NCI-H187 treated with DMSO at 0.1 percent for 48 hours (cell line): ENCODE results near the gene VWC2.

Source experiments
- DNase-seq: peaks from one replicate; lab custom pipeline; 2025; lab: John Stamatoyannopoulos, UW

Gene VWC2

DNA sequence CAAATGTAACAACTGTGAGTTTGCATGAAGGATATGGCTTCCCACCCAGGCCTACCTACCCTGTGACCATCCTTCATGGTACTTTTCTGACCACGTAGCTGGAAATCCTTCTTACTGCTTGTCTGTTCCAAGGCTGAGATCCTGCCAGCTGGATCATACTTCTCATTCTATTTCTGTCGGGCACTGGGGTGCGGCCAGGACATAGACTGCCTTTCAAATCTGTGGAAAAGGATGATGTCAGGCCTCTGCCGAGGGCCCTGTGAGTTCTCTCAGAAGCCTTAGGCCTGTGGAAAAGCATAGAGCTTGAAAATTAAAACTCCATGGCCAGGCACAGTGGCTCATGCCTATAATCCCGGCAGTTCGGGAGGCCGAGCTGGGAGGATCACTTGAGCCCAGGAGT lies 10.0 kb downstream of the VWC2 start:
- no peak for DNase-seq

GRCh38 chr7:49787980-49788379 lies 14.5 kb downstream of the VWC2 start:
- DNase-seq = no peak

GRCh38 chr7:49788455-49789059 lies 15.1 kb downstream of the VWC2 start:
- no peak for DNase-seq

GRCh38 chr7:49789736-49790135 lies 16.3 kb downstream of the VWC2 start:
- no peak for DNase-seq

DNA sequence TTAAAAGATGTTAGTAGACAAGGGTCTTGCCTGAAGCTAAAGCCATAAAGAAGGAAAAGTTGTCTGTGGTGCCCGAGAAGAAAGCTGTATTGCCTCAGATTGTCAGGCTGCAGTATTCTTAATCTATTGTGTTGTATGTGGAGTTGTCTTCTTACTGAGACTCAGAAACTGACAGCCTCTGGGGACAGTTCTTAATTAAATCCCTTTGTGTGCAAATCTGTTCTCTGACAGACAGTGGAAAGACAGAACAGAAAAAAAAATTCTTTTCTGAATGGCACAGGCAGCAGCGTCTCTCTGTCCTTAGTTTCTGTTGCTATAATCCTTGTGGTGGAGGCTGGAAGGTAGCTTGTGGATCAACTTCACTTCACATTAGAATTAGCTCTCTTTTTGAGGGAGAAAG lies 16.8 kb downstream of the VWC2 start:
- DNase-seq = no peak

- no peak for DNase-seq
Measured at GRCh38 chr7:49791088-49791741, 17.8 kb downstream of the VWC2 start.

- DNase-seq = no peak
Measured at GRCh38 chr7:49797987-49798660, 24.7 kb downstream of the VWC2 start.

GRCh38 chr7:49800031-49800430 lies 26.6 kb downstream of the VWC2 start:
- DNase-seq = no peak

DNA sequence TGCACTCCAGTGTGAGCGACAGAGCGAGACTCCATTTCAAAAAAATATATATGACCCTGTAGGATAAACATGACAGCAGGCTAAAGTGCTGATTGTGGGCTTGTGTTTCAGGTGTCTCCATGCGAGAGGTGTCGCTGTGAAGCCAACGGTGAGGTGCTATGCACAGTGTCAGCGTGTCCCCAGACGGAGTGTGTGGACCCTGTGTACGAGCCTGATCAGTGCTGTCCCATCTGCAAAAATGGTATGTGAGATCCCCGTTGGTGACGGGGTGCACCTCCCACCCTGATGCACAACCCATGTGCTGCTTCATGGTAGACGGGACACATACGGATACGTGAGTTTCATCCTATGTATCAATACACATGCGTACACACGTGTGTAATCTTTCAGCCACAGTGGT lies 29.2 kb downstream of the VWC2 start:
- no peak for DNase-seq

DNA sequence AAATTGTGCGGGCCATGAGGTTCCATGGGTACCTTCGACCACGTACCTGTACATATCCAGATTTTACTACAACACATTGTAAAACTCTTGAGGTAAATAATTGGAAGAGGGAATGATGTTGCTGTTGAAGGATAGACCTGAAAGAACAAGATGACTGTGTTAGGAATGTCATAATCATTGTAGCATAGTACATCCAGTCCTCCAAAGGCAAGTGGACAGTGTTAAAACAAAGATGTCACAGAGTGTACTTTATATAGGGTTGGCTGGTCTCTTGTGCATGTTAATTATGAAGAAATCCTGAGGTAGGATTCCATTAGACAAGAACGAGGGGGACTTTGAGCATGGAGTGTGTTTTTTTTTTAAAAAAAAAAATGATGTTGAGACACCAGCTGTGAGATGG lies 30.4 kb downstream of the VWC2 start:
- DNase-seq = no peak

GRCh38 chr7:49805371-49806007 lies 32.1 kb downstream of the VWC2 start:
- no peak for DNase-seq

DNA sequence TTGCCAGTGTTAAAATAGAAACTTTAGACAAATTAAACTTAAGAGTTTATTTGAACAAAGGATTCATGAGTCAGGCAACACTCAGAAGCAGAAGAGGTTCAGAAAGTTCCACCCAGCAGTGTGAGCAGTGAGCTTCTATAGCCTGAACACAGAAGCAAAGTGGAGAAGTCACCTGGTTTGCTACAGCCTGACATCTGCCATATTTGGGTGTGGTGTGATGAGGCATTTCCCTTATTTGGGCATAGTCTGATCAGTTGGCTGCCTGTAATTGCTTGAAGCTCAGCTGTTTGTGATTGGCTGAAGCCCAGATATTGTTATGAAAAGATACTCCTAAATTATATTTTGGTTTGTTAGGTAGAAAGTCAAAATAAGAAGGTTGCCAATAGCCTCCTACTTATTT lies 39.1 kb downstream of the VWC2 start:
- no peak for DNase-seq

- DNase-seq = no peak
Measured at GRCh38 chr7:49817279-49817678, 43.8 kb downstream of the VWC2 start.

DNA sequence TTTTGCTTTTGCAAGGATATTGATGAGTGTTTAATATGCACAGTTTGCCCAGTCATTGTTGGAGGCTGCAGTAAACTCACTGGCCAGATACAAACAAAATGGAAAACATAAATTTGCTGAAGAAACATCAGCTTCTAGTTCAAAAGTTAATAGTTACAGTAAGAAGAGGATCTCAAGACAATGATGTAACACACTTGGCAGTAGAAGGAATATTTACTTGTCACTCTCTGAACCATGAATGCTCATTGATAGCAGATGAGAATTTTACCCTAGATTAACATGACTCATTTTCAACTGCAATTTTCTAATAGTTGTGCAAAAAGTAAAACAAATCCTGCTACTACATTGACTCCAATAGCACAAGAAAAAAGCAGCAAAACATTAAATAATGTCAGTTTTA lies 47.7 kb downstream of the VWC2 start:
- DNase-seq = no peak

- DNase-seq = no peak
Measured at GRCh38 chr7:49822856-49823255, 49.4 kb downstream of the VWC2 start.

GRCh38 chr7:49823566-49823965 lies 50.1 kb downstream of the VWC2 start:
- no peak for DNase-seq

DNA sequence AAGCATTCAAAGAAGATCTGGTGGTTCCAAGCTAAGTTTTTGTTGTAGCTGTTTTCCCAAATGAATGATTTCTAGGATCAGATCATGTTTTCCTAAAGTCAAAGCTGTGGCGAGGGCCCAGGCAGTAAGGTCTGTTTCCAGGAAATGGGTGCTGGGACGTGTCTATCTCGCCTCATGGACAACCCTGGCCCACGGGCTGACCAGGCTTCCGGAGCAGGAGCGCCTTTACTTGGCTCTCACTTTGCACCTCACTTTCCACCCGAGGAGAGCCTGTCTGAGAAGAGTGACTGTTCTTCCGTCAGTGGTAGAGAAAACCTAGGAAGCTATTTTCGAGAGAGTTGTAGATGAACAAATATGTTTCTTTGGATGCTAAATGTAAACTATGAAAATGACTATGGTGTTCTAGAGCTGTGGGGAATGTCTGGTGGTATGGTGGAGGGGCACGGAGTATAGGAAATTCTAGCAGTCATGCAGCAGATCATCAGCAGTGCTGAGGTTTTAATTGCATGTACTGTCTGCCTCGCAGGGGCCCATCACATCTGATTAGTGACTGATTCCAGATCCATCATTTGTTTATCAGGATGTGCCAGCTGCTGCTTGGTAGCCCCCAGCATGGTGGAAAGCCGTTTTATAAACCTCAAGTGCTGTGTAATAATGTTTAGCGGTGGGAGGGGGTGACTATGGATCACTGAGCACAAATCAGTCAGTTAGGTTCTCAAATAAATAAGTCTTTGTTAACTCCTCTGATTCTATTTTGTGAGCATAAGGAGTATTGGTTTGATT lies 66.6 kb downstream of the VWC2 start:
- DNase-seq = no peak

DNA sequence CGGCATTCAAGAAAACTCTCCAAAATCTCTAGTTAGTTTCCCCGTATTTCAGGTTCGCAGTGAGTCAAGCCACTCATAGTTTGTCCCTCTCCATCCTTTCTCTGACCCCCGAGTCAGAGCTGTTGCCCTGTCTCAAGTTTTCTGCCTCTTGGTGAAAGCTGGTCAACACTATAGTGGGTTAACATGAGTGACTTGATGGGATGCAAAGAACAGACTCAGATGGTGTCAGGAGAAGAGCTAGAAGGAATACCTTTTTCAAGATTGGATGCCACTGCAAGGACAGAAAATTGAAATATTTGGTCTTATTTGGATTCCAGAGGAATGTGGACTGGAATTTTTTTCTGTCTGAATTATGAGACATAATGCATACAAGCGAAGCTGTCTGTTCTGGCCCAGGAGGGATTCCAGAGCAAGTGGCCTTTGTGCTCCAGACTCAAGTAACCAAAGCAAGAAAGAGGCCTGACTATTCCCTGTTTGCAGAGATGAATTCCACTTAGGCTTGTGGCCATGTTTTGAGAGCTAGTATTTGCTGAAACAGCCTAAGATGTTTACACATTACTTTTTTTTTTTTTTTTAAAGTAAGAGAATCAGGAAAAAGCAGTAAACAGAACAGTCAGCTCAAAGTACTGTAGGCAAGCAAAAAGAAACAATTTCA lies 67.4 kb downstream of the VWC2 start:
- no peak for DNase-seq

GRCh38 chr7:49845626-49846025 lies 72.2 kb downstream of the VWC2 start:
- no peak for DNase-seq

DNA sequence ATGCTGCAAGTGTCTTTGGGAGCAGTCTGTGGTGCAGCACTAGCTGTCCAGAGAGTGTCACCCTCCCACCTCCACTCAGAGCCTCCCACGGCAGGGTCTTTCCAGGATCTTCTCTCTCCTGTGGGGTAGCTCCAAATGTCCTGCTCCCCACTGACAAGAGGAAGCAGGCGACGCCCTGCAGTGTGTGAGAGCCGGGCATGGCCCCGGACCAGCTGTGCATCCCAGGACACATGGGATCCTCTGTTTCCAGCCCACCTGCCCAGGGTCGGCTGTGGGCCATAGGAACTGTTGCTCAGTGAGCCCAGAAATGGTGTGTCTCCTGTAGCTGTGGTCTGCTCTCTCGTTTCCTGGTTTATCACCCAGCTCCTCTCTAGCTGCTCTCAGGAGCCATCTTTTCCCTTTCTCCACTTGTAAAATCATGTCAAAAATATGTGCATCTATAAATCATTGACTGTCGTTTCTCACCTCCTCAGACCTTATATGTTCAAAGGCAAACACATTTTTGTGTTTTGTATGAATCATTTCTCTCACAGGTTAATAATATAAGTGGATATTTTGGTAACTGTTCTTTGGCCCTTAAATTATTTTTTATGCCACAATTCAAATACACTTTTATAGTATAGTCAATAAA lies 74.9 kb downstream of the VWC2 start:
- no peak for DNase-seq

DNA sequence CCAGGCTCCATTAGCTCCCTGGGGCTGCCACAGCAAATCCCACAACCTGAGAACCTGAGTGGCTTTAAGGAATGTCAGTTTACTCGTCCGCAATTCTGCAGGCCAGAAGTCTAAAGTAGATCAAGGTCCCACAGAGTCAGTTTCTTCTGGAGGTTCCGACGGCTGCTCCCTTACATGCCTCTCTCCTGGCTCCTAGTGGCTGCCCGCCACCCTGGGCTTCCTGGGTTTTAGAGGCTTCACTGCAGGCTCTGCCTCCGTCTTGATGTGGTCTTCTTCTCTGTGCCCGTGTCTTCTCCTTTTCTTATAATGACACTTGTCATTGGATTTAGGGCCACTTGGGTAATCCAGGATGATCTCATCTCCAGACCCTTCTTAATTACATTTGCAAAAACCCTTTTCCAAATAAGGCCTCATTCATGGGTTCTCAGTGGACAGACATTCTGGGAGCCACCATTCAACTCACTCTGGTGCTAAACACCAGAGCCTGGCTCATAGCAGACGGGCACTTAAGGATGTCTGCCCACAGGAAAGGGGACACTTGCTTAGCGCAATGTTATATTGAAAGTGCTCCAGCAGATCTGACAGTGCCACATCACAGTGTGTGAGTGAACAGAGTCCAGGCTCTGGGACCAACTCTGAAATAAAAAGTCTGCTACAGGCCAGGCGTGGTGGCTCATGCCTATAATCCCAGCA lies 77.6 kb downstream of the VWC2 start:
- DNase-seq = no peak
